GM21825 (cell line): ENCODE measurements around the gene HMCN1.

ENCODE experiments used
- ATAC-seq: cut with Tn5 transposase; IDR thresholded peaks from one replicate; pipeline ENCODE4 v1.9.1; 2021; ENCODE audit warnings: mild to moderate bottlenecking, moderate library complexity; ENCODE audit not compliant: unreplicated experiment

Gene HMCN1

GRCh38 chr1:185803241-185803640, 69.0 kb downstream of the HMCN1 start:
- ATAC-seq = no peak

GRCh38 chr1:185804206-185804605, 70.0 kb downstream of the HMCN1 start:
- ATAC-seq = no peak

GRCh38 chr1:185804608-185805007, 70.4 kb downstream of the HMCN1 start:
- no peak for ATAC-seq

GRCh38 chr1:185807275-185807674, 73.1 kb downstream of the HMCN1 start:
- no peak for ATAC-seq

- ATAC-seq = no peak
Observed at GRCh38 chr1:185808631-185809030, 74.4 kb downstream of the HMCN1 start.

GRCh38 chr1:185811073-185811709, 77.0 kb downstream of the HMCN1 start:
- ATAC-seq = no peak

GRCh38 chr1:185812934-185813333, 78.7 kb downstream of the HMCN1 start:
- ATAC-seq = no peak

- no peak for ATAC-seq
Observed at GRCh38 chr1:185813401-185813979, 79.3 kb downstream of the HMCN1 start.

GRCh38 chr1:185816460-185816859, 82.3 kb downstream of the HMCN1 start:
- ATAC-seq = no peak

GRCh38 chr1:185819798-185820197, 85.6 kb downstream of the HMCN1 start:
- ATAC-seq = no peak

GRCh38 chr1:185821612-185822385, 87.6 kb downstream of the HMCN1 start:
- no peak for ATAC-seq

GRCh38 chr1:185823467-185823866, 89.3 kb downstream of the HMCN1 start:
- no peak for ATAC-seq

GRCh38 chr1:185824106-185824505, 89.9 kb downstream of the HMCN1 start:
- no peak for ATAC-seq

GRCh38 chr1:185825556-185825955, 91.4 kb downstream of the HMCN1 start:
- no peak for ATAC-seq

- ATAC-seq = no peak
Observed at GRCh38 chr1:185834371-185834905, 100.2 kb downstream of the HMCN1 start.

- ATAC-seq = no peak
Observed at GRCh38 chr1:185835191-185835590, 101.0 kb downstream of the HMCN1 start.

GRCh38 chr1:185837711-185838110, 103.5 kb downstream of the HMCN1 start:
- ATAC-seq = no peak

GRCh38 chr1:185838111-185838510, 103.9 kb downstream of the HMCN1 start:
- no peak for ATAC-seq

- no peak for ATAC-seq
Observed at GRCh38 chr1:185840880-185841279, 106.7 kb downstream of the HMCN1 start.

GRCh38 chr1:185843297-185843869, 109.2 kb downstream of the HMCN1 start:
- ATAC-seq = no peak

- no peak for ATAC-seq
Observed at GRCh38 chr1:185843986-185844385, 109.8 kb downstream of the HMCN1 start.
